ENCODE results near the gene NACC2.

NACC2 gene

DNA sequence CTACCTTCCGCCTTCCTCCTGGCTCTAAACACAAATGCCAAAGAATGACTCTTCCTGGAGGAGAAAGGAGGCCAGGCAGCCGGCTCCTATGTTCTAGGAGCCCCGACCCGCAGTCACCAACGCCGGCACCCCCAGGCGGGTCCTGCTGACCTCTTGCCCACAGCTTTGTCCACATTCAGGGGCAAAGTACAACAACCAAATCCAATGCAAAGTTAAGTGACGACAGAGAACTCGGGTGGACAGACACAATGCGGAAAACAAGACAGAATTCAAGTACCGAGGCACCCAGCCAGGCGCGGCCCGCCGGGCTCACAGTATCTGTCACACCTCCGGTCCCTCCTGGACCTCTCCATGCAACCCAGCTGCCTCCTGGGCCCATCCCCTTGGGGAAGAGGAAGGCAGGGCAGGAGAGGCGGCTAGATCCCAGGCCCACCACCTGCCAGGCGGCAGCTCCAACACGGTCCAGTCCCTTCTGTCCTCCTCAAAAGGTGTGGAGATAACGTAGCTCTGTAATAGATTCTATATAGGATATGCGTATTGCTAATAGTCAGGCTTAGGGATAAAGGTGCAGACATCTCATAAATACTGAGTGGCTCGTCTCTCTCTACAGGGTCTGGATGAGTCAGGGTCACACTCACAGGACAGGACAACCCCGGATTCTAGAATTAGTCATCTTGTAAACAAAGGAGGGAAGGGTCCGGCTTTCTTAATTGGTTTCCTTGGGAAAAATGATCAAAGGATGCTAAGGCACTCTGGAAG, 87.0 kb downstream of the NACC2 start:
- no peak for DNase-seq

DNA sequence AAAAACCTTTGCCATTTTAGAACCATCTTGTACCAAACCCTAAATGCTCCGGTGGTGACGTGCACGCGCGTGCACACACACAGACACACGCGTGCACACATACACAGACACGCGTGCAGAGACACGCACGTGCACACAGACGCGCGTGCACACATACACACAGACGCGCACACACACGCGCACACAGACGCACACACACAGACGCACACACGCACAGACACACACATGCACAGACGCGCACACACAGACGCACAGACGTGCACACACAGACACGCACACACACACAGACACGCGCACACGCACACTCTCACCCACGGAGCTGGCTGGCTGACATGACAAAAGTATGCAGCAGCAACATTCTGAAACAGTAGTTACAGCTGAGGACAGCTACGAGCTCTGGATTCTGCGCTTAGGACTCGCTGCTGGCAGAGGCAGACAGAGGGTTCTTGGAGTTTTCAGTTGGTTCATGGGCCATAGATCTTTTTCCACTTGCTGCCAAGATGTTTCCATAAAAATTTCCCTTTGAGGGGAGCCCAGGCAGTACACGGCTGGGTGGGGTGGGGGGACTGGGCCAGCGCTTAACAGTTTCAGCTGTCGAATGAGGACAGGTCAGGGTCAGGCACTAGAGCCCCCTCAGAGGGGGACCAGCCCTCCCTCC, 87.7 kb downstream of the NACC2 start:
- DNase-seq = no peak

DNA sequence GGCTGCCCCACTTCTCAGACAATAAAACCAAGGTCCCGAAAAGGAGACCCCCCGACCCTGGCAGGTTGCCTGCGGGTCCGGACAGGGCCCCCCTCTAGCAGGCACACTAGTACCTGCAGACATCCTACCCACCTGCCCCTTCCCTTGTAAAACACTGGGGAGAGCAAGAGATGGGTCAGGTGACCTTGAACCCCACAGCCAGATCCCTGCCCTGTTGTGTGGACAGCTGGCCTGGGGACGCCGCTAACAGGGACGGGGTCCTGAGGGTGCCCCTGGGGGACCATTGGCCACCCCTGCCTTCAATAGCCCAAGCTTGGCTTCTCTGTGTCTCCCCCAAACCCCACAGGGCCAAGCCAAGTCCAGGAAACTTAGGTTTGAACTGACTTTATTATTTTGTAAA, 88.9 kb downstream of the NACC2 start:
- no peak for DNase-seq

DNA sequence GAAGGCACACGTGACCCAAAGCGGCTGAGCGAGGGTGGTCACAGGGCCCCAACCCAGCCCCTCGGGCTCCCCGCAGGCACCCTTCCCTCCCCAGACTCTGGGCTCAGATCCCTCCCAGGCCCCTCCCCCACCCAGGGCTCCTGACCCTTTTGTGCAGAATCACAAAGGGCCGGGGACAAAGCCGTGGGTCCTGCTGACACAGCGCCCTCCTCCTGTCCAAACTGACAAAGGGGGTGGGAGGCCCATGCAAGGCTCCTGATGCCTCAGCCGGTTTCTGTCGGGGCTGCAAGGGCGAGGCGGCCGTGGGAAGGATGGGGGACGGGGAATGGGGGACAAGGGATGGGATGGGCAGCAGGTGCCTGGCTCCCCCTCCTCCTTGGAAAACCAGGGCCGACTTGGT, 90.4 kb downstream of the NACC2 start:
- DNase-seq = no peak

DNA sequence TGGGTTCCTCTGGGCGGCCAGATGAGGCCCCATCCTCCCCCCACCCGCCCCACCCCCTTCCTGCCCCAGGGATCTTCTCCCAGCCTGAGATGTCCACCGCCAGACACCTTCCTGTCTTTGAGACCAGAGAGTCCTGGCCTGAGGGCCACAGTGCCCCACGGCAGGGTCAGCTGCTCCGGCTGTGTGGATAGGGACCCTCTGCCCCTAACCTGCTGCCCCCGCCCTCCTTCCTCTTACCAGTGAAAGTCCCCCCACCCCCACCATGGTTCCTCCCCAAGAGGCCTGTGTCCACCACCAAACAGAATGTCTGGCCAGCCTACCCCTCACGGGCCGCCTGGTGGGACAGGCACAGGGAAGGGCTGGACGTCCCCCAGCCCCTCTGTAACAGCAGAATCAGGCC, 90.9 kb downstream of the NACC2 start:
- no peak for DNase-seq

DNA sequence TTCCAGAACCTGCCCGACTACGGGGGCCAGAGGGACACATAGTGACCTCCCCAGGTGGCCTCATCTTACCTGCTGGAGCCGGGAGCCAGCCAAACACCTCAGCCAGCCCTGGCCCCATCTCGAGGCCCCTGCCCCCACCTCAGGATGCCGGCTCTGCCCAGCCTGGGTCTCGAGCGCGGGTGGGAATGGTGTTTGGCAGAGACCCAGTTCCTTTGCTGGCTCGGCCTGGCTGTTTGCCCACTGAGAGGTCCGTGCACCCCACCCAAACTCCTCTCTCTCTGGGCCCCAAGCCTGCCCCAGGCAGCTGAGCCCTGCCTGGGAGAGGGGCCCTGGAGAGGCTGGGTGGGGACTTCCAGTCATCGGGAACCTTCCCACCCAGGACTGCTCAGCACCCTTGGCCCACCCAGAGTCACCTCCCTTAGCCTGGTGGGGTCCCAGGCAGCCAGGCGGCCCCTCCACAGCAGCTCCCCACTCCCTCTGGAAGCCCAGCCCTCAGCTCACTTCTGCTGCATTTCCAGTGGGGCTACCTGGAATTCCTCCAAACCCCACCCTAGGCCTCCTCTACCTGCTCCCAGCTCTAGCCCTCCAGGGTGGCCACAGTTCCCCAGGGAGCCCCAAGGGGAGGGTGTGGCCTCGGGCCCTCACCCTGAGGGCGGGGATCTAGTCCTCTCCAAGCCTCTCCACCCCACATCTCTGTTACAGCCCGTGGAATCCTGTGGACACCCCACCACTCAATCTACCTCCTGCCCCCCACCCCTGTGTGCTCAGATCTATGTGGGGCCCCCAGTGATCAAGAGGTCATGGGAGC, 91.5 kb downstream of the NACC2 start:
- DNase-seq = no peak

DNA sequence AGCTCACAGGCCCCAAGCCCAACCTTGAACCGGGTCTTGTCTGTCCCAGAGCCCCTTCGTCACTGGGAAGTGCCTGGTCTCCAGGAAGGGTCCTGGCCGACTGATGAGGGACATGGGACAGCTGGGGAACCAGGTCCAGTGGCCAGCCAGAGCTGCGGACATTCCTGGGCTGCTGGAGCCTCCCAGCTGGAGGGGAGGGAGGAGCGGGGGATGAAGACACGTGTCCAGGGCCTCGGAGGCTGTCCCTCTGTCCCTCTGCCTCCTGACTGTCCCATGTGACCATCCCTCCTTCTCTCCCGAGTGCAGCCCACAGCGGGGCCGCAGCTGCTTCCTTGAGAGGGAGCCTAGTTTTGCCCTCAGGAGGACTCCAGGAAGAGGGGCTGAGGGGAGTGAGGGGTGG, 92.2 kb downstream of the NACC2 start:
- no peak for DNase-seq

DNA sequence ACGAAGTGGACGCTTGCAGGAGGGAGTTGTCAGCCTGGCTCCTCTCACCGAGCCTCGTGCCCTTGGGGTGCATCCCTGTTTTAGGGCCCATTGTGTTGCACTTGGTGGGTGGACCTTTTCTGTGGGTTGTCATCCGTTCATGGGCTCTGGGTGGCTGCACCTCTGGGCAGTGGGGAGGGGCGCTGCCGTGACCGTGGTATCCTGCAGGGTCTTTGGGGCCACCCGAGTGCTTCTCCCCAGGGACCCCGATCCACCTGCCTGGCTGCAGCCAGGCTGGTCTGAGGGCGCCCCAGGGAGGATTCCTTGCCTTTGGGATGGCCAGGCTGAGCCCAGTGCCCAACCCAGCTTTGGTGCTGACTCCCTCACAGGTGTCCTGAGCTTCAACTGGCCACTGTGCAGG, 92.9 kb downstream of the NACC2 start:
- no peak for DNase-seq

DNA sequence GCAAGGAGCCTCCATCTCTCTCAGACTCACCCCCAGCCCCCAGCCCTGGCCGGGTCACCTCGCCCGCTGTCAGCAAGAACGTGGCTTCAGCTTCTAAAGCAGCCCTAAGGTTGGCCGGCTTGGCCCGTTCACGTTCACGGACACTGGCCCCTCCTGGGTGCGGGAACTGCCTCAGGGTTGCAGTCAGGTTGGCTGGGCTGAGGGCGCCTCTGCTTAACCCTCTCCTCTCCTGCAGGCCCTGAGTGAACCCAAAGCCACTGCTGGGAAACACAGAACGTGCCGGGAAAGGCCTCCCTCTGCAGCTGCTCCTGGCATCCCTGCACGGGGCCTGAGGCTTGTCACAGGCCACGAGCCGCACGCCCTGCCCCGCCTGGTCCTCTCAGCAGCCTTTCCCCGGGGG, 93.9 kb downstream of the NACC2 start:
- no peak for DNase-seq

DNA sequence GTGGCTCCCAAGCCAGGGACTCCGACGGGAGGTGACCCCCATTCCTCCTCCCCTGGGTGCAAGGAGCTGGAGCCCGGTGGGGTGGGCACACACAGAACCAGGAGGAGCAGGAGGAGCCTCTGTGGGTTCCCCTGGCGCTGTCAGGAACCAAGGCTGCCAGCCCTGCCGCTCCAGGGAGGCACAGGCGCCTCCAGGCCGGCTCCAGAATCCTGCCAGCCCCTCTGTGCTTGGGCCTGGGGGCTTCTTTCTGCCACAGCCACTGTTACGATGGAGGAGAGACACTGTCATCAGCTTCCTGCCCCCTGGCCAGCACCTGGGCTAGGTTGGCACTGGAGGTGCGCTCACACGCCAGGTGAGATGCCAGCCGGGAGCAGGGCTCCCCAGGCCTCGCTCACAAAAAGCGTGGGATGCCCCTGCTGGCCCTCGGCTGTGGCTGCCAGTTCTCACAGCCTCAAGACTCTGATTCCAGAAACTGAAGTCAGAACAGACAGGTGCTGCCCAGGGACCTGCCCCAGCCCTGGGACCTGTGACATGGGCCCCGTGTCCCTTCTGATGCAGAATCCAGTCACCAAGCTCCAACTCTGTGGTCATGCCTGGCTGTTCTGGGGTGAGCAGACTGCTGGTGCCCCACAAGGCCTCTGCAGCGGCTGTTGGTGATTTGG, 96.5 kb downstream of the NACC2 start:
- no peak for DNase-seq

DNA sequence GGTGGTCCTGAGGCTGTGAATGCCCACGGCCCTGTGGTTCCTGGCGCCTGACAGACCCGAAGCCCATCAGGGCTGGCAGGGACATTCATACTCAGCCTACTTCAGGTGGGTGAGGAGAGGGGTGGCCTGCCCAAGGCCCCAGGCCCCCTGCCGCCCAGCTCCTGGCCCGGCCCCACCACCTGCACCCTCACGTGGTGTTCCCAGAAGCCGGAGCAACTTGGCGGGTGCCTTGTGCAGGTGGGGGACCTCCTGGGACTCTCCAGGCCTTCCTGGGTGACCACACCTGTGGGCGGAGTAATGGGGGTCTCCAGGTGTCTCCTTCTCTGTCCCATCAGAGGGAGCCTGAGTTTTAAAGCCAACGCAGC, 97.1 kb downstream of the NACC2 start:
- DNase-seq = no peak

DNA sequence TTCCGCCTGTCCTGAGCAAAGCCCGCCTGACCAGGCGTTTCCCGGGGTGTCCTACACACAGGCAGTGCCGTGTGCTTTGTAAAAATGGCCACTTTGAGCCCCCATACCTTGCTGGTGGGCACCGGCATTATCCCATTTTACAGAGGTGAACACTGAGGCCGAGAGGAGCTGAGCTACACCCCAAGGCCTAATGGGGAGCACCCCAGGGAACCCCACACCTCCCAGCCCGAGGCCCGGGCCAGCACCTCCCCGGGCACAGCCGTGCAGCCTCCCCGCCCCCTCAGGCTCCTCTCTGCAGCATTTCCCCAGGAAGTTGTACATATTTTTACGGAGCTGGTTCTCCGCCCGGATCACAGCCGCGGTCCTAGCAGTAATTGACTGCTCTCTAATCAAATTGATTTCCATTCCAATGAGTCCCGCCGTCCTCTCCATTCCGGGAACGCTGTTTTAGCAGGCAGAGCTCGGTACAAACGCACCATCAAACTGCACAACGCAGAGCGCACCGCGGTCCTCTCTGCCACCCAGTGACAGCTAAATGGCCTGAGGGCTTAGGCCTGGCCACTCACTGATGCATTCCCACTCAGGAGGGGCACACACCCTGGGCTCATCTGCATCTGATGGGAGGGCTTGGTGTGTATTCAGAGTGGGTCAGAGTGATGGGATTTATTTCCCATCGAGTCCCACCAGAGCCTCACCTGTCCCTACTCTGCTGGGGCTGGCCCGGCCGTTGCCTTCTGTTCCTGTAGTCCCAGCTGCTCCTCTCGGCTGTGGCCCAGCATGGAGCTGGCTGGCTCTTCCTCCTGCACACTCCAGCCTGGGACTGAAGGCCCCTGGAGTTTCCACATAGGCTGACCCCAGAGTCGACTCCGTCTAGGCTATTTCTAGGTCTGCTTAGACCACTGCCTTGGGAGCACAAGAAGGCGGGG, 97.7 kb downstream of the NACC2 start:
- DNase-seq = no peak

DNA sequence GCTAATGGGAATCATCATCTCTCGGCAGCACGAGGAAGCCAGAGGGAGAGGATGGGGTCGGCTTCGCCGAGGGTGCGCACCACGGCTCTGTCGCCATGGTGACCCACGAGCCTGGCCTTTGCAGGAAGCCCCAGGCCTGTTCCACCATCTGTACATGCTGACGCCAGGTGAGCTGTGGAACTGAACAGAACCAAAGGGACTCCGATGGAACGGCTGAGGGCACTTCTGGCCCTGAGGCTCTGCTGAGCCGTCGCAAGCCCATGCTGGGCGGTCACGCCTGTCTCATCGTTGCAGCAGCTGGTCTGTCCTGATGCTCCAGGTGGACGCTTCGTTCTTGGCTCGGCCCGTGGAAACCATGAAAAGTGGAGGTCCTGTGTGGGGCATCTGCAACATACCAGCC, 99.3 kb downstream of the NACC2 start:
- no peak for DNase-seq

DNA sequence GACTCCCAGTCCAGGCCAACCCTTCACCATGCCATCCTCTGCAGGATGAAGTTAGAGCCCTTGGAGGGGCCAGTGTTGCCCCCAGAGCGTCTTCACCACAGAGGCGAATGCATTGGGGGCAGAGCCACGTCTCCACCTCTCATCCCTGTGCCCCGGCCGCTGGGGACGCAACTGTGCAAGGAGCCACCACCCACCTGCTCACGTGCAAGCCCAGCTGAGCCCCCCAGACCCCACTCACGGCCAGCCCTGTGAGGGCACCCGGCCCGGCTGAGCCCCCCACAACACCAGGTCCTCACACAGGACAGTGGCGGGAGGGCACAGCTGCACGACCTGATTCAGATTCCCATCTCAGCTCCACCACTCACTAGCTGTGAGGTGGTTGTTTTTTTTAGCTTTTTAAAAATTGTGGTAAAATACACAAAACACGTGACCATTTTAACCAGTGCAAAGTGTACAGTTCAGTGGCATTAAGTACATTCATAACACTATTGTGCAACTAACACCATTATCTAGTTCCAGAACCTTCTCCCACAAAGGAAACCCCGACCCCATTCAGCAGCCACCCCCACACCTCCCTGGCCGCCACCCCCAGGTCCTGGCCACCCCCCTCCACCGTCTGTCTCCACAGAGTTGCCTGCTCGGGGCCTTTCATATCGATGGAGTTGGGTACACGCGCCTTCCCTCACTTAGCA, 100.4 kb downstream of the NACC2 start:
- DNase-seq = no peak

DNA sequence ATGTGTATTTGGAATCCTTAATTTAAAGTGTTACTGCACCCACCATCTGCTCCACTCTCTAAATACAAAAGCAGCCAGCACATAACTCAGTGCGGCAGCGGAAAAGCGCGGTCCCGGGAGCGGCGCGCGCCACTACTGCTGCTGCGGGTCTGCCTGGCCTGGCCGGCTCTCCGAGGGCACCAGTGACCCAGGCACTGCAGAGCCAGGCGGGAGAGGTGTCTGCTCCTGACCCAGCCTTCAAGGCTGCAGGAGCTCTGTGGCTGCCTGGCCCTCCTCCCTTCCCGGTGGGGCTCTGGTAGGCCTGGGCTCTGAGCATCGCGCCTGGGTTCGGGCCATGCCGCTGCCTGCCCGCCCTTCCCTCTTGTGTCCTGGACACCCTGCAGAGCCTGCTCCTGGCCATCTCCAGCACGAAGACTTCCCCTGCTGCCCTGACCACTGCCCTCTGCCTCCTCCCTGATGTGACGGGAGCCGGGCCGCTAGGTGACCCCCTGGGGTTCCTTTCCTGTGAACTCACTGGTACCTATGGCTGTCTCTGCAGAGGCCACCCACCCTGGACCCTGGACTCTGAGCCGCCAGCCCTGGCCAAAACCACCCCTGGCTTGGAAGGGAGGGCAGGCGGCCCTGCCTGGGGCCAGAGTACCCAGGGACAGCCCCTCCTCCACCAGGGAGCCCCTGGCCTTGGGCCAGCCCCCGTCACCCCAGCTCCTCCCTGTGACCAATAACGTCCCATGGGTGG, 101.2 kb downstream of the NACC2 start:
- DNase-seq = no peak

DNA sequence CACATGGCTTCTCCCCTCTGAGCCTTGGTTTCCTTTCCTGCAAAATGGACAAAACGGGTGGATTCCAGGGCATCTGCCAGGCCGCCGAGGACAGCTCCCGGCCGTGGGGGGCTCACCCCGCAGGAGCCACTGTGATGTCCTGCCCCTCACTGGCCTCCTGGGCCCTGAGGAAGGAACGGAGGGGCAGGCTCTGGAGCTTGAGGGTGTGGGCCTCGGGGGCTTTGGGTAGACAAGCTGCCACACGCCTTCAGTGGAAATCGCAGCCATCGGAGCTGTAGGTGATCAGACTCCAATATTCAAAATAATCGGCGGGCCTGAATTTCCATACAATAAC, 101.7 kb downstream of the NACC2 start:
- no peak for DNase-seq

DNA sequence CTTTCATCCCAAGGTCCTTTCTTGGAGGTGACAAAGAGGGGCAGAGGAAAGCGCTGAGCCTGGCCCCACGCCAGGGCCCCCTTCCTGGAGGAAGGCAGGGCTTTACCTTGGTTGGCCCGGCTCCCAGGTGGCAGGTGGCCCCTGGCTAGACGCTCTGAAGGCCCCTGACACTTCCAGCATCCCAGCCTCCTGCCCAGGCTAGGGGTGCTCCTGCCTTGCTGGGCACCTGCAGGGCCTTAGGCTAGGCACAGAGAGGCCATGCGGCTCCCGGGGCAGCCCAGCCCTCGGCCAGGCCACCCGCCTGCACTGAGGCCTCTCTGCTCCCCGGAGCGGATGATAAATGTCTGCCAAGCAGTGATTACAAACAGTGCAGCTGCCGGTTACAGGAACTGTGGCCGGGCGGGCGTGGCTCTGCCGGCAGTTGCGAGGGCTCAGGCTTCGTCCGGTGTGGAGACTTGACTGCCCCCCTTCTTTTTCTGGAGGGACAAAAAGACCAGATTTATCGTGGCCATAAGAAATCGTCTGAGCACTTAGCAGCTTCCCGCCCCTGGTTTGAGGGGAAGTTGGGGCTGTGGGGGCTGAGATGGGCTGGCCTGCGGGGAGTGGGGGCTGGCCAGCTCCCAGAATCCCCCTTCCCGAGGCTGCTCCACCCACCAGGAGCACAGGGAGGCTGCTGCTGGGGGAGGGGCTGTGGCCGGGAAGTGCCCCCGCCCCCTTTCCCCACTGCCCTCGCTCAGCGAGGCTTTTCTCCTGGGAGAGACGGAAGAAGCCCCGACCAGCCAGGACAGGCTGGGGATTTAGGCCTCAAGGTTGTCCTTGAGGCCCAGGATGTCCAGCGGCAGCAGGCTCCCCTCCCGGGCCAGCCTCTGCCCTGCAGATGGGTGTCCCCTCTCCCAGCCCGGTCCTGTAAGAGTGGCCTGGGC, 102.3 kb downstream of the NACC2 start:
- DNase-seq = peak; percentile 60

DNA sequence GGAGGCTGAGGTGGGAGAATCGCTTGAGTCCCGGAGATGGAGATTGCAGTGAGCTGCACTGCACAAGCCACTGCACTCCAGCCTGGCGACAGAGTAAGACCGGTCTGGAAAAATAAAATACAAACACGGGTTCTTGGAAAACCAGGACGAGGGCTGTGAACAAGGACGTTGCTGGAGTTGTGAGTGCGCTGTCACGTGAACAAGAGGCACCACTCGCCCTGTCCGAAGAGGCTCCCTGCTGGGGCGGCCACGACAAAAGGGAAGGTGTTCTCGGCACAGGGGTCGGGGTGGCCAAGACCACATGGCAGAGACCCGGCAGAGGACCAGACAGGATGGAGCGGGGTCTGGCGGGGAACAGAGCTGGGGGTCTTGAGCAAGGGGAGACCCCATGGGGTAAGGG, 103.3 kb downstream of the NACC2 start:
- DNase-seq = no peak

DNA sequence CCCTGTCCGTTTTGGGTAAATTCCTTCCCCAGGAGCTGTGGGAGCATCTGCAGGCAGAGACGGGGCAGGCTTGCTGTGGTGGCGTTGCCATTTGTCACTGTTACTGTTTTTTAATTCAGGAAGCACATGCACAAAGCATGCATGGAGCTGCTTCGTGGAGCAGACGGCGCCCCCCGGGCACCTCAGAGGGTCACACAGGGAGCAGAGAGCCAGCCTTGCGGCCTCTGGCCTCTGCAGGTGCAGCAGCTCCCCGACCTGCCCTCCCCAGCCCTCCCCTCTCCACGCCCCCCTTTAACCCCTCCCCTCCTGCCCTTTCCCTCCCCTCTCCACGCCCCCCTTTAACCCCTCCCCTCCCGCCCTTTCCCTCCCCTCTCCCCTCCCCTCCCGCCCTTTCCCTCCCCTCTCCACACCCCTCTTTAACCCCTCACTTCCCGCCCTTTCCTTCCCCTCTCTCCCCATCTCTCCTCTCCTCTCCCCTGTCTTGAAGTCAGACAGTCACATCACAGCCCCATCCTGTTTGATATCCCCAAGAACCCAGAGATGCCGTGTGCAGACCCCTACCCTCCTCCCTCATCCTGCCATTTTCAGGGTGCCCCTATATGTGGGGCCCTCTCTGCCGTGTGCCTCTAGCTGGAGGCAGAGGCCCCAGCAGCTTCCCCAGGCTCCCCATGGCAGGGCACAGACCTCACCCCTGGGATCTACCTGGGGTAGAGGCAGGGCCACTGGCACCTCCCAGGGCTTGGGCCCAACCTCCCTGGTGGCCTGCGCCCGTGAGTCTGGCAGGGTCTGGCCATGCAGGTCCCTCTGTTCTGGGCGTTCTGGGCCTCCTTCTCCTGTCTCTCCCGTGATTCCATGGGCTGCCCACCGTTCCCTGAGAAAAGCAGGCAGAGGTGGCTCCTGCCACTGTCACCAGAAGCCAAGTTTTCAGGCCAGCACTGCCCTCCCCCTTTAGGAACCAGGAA, 104.3 kb downstream of the NACC2 start:
- DNase-seq = peak; percentile 31
